NCI-H128 (cell line): ENCODE results near the gene TSPAN2.

Experiments
- DNase-seq: peaks from one replicate; lab custom pipeline; 2025; ENCODE audit not compliant: unreplicated experiment; lab: John Stamatoyannopoulos, UW

The TSPAN2 gene

GRCh38 chr1:115114308-115114707 is 25.0 kb upstream of the TSPAN2 start:
- DNase-seq = no peak

GRCh38 chr1:115113766-115114165 is 24.5 kb upstream of the TSPAN2 start:
- no peak for DNase-seq

GRCh38 chr1:115112496-115113375 is 23.4 kb upstream of the TSPAN2 start:
- no peak for DNase-seq

- no peak for DNase-seq
Measured at GRCh38 chr1:115107516-115108260, 18.4 kb upstream of the TSPAN2 start.

GRCh38 chr1:115105831-115106230 is 16.5 kb upstream of the TSPAN2 start:
- DNase-seq = no peak

- DNase-seq = no peak
Measured at GRCh38 chr1:115099693-115100050, 10.4 kb upstream of the TSPAN2 start.

- DNase-seq = no peak
Measured at GRCh38 chr1:115098979-115099692, 9.8 kb upstream of the TSPAN2 start.

GRCh38 chr1:115092175-115092574 is 2.9 kb upstream of the TSPAN2 start:
- no peak for DNase-seq

- DNase-seq = no peak
Measured at GRCh38 chr1:115091572-115091971, 2.3 kb upstream of the TSPAN2 start.

- DNase-seq = no peak
Measured at GRCh38 chr1:115090956-115091355, 1.7 kb upstream of the TSPAN2 start.

GRCh38 chr1:115090540-115090939 is 1.2 kb upstream of the TSPAN2 start:
- DNase-seq = no peak

GRCh38 chr1:115090186-115090490 is 835 bp upstream of the TSPAN2 start:
- DNase-seq = no peak

- DNase-seq = no peak
Measured at GRCh38 chr1:115088871-115089419, 358 bp downstream of the TSPAN2 start.

- DNase-seq = no peak
Measured at GRCh38 chr1:115088115-115088778, 1.1 kb downstream of the TSPAN2 start.

GRCh38 chr1:115086176-115086830 is 3.0 kb downstream of the TSPAN2 start:
- DNase-seq = no peak

GRCh38 chr1:115084902-115085511 is 4.3 kb downstream of the TSPAN2 start:
- no peak for DNase-seq

- DNase-seq = no peak
Measured at GRCh38 chr1:115082949-115083348, 6.4 kb downstream of the TSPAN2 start.

GRCh38 chr1:115078708-115079107 is 10.6 kb downstream of the TSPAN2 start:
- DNase-seq = no peak

GRCh38 chr1:115077984-115078330 is 11.3 kb downstream of the TSPAN2 start:
- no peak for DNase-seq

GRCh38 chr1:115077286-115077983 is 11.9 kb downstream of the TSPAN2 start:
- DNase-seq = no peak
